HepG2 (cell line): ENCODE data around the gene SMAD3. TPM values are rescaled to one million over a fixed set of nuclear protein-coding genes. Genes with fewer than 3 reads are reported as not detected.

ENCODE experiments used
- ATAC-seq: fragments of 200-7000 bp; cut with Tn5 transposase; 3 replicates; pipeline ENCODE4 v1.9.1; 2020; ENCODE audit warnings: mild to moderate bottlenecking, moderate library complexity
- BruUV-seq: library from RNA; stranded (reverse); fragments of 400-500 nt; replicated peaks from 2 replicates; lab custom pipeline; 2021; lab: Mats Ljungman, UMichigan
- CTCF ChIA-PET: fragments of 300-600 bp; formaldehyde crosslinking; extraction: SDS; loops from one replicate; lab custom pipeline; 2021; ENCODE audit warnings: low total read pairs, inconsistent platforms, low intra/inter-chr PET ratio; lab: Yijun Ruan, JAX
- POLR2A ChIA-PET: fragments of 350-600 bp; sonication (Branson Sonifier 250); formaldehyde crosslinking; loops from one replicate; lab custom pipeline; 2020; ENCODE audit warnings: antibody characterized with exemption, inconsistent platforms; lab: Yijun Ruan, JAX
- DNase-seq: peaks from one replicate; pipeline ENCODE4 v3.0.0-alpha.2; 2015; ENCODE audit warnings: low spot score
- FAIRE-seq: peaks from 3 replicates; lab custom pipeline; 2011; peaks lifted over from hg19 to GRCh38; lab: Jason Lieb, UNC
- H2AFZ ChIP-seq: one replicate; pipeline ENCODE4 v1.6.1; 2011; ENCODE audit warnings: low read length, inconsistent platforms
- H3K27ac ChIP-seq: fragments of 300-600 bp; 3 replicates; pipeline ENCODE4 v1.8.0; 2011; ENCODE audit warnings: mixed run types, mild to moderate bottlenecking, mixed read lengths, low read length, inconsistent platforms; ENCODE audit not compliant: insufficient read depth; ENCODE audit errors: extremely low read length
- H3K27me3 ChIP-seq, 2 experiments: fragments of 200-600 bp in 1 of 2; 2 replicates in 1 of 2; 3 replicates in 1 of 2; pipeline versions ENCODE4 v1.6.0 to v1.8.0; 2011; ENCODE audit warnings: low read length in 2 of 2, mild to moderate bottlenecking in 2 of 2, moderate library complexity in 2 of 2, inconsistent platforms in 1 of 2; ENCODE audit not compliant: insufficient read depth in 2 of 2, control insufficient read depth in 1 of 2
- H3K36me3 ChIP-seq, 2 experiments: fragments of 200-600 bp in 1 of 2; replicated peaks in 1 of 2; 2 replicates in 1 of 2; 3 replicates in 1 of 2; pipeline versions ENCODE4 v1.5.1 to v1.8.0; 2011; ENCODE audit warnings: low read length in 2 of 2, inconsistent platforms in 1 of 2; ENCODE audit not compliant: insufficient read depth in 2 of 2, control insufficient read depth in 1 of 2
- H3K4me1 ChIP-seq: 2 replicates; pipeline ENCODE4 v1.5.1; 2012; ENCODE audit warnings: low read length, inconsistent platforms; ENCODE audit not compliant: insufficient read depth
- H3K4me2 ChIP-seq: 2 replicates; pipeline ENCODE4 v1.6.0; 2011; ENCODE audit warnings: low read depth, low read length, inconsistent platforms
- H3K4me3 ChIP-seq, 3 experiments: fragments of 200-600 bp in 1 of 3; sonication (generic), shearing (Covaris generic) in 1 of 3; replicated peaks in 1 of 3; 2 replicates each; pipeline ENCODE4 v1.5.1; 2011 to 2016; ENCODE audit warnings: low read length in 3 of 3, inconsistent platforms in 2 of 3, low read depth in 2 of 3, mild to moderate bottlenecking in 2 of 3, control low read depth in 1 of 3, mixed read lengths in 1 of 3; ENCODE audit not compliant: insufficient read depth in 1 of 3
- H3K79me2 ChIP-seq: one replicate; pipeline ENCODE4 v1.6.1; 2011; ENCODE audit warnings: low read length, inconsistent platforms; ENCODE audit not compliant: insufficient read depth
- H3K9ac ChIP-seq: 2 replicates; pipeline ENCODE4 v1.6.0; 2011; ENCODE audit warnings: mild to moderate bottlenecking, low read depth, low read length, inconsistent platforms; ENCODE audit not compliant: insufficient read depth
- H3K9me3 ChIP-seq: 2 replicates; pipeline ENCODE4 v1.5.1; 2012; ENCODE audit warnings: mild to moderate bottlenecking, low read length
- H4K20me1 ChIP-seq: 2 replicates; pipeline ENCODE4 v1.6.0; 2011; ENCODE audit warnings: inconsistent platforms, mild to moderate bottlenecking, low read length, moderate library complexity; ENCODE audit not compliant: insufficient read depth
- ARID4A ChIP-seq: sonication (generic); formaldehyde crosslinking; IDR thresholded peaks from 2 replicates; pipeline ENCODE4 v1.5.0; 2020; ENCODE audit warnings: mild to moderate bottlenecking, missing genetic modification reagents, borderline replicate concordance
- DMTF1 ChIP-seq: sonication (generic); formaldehyde crosslinking; IDR thresholded peaks from 2 replicates; pipeline ENCODE4 v1.4.0; 2020; ENCODE audit warnings: mild to moderate bottlenecking, missing genetic modification reagents
- EP300 ChIP-seq, 3 experiments: sonication (generic) in 1 of 3; formaldehyde crosslinking in 1 of 3; IDR thresholded peaks; 2 replicates each; pipeline versions ENCODE4 v1.5.1 to v1.6.1; 2011 to 2020; ENCODE audit warnings: low read depth in 2 of 3, low read length in 2 of 3, borderline replicate concordance in 1 of 3, improper control_type of control experiment in 1 of 3, mild to moderate bottlenecking in 1 of 3, missing genetic modification reagents in 1 of 3, moderate library complexity in 1 of 3
- ETV5 ChIP-seq: IDR thresholded peaks from 2 replicates; pipeline ENCODE4 v1.6.1; 2018; ENCODE audit warnings: missing biosample characterization, missing genetic modification reagents, inconsistent platforms, borderline replicate concordance
- FOXO1 ChIP-seq: sonication (generic); formaldehyde crosslinking; IDR thresholded peaks from 2 replicates; pipeline ENCODE4 v1.4.0; 2020; ENCODE audit warnings: missing genetic modification reagents
- HIC2 ChIP-seq: sonication (generic); formaldehyde crosslinking; IDR thresholded peaks from 2 replicates; pipeline ENCODE4 v1.9.0; 2022; ENCODE audit warnings: low read depth, missing genetic modification reagents
- HNF4G ChIP-seq, 2 experiments: sonication (generic) in 1 of 2; formaldehyde crosslinking in 1 of 2; IDR thresholded peaks; 2 replicates each; pipeline versions ENCODE4 v1.4.0 to v1.6.1; 2011 to 2020; ENCODE audit warnings: borderline replicate concordance in 2 of 2, low read depth in 2 of 2, mild to moderate bottlenecking in 2 of 2, low read length in 1 of 2, missing genetic modification reagents in 1 of 2, moderate library complexity in 1 of 2
- RARA ChIP-seq: IDR thresholded peaks from 2 replicates; pipeline ENCODE4 v1.6.1; 2016; ENCODE audit warnings: missing genetic modification reagents, missing compliant biosample characterization
- SP4 ChIP-seq: sonication (generic); formaldehyde crosslinking; IDR thresholded peaks from 2 replicates; pipeline ENCODE4 v1.8.1; 2023; ENCODE audit warnings: mild to moderate bottlenecking, missing genetic modification reagents
- WIZ ChIP-seq: sonication (generic); formaldehyde crosslinking; IDR thresholded peaks from 2 replicates; pipeline ENCODE4 v1.5.1; 2020; ENCODE audit warnings: mild to moderate bottlenecking, missing genetic modification reagents
- ZNF317 ChIP-seq: sonication (generic); formaldehyde crosslinking; IDR thresholded peaks from 2 replicates; pipeline ENCODE4 v1.5.0; 2020; ENCODE audit warnings: mild to moderate bottlenecking, missing genetic modification reagents
- ZNF784 ChIP-seq: sonication (generic); formaldehyde crosslinking; IDR thresholded peaks from 2 replicates; pipeline ENCODE4 v1.5.1; 2020; ENCODE audit warnings: missing genetic modification reagents, mild to moderate bottlenecking, borderline replicate concordance
- WGBS: methylation state at CpG from one replicate; pipeline ENCODE4 v1.1.6; 2017; ENCODE audit warnings: low lambda C conversion rate; 5-methylcytosine and 5-hydroxymethylcytosine counted together
- in situ Hi-C: cut with HindIII; loops from 2 replicates; pipeline ENCODE4 v1.10.0; 2017; ENCODE audit warnings: low pct_unique_long_range_greater_than_20kb; ENCODE audit not compliant: extremely low pct_ligation_motif_present
- intact Hi-C: fragments of 100-400 bp; cut with micrococcal nuclease; formaldehyde crosslinking; loops from one replicate; pipeline ENCODE4 v1.10.0; 2022; ENCODE audit not compliant: unreplicated experiment
- polyA plus RNA-seq, 8 experiments: library from polyadenylated mRNA; depleted of rRNA in 3 of 8; stranded (reverse) in 7 of 8; unstranded in 1 of 8; fragments of >200 nt; fragmentation: Illumina TruSeq in 4 of 8; extraction: Trizol in 4 of 8; gene quantifications; 2 replicates each; pipeline versions ENCODE4 v1.2.1 to v1.2.3, GENCODE V29; 2011 to 2016; ENCODE audit warnings: low read depth in 4 of 8, missing spikeins in 1 of 8, mixed read lengths in 1 of 8; ENCODE audit not compliant: insufficient read depth in 1 of 8
- total RNA-seq, 5 experiments: library from RNA; depleted of rRNA; stranded (reverse); fragments of >200 nt; fragmentation: Illumina TruSeq; extraction: Trizol; gene quantifications; 2 replicates each; pipeline ENCODE4 v1.2.3, GENCODE V29; 2016; ENCODE audit warnings: low read depth in 1 of 5

Gene SMAD3
- total and polyA plus RNA-seq, 2 of the 13 experiments (the other 11 are each of a cell fraction or from before 2014, with no cell fraction given): 8.6 to 56.3 TPM

- intact Hi-C loops (no loop called here), in situ Hi-C loops (no loop called here)
- ATAC-seq (peak; percentile 57), DNase-seq (no peak), FAIRE-seq (no peak)
- 69% methylated on average over 7 of the region's 7 CpGs for WGBS
- Histone ChIP-seq H2AFZ (no peak overlapping the region), H3K4me1 (no peaks in the 10 kb centered on the region; the same call in none of the 2 replicates), H4K20me1 (no peaks in the 10 kb centered on the region; the same call in 1 of the 2 replicates), H3K4me2 (peak overlapping the region; percentile 20; the same call in 1 of the 2 replicates), H3K9ac (no peak overlapping the region), H3K79me2 (no peaks in the 10 kb centered on the region), H3K9me3 (no peaks in the 10 kb centered on the region), H3K4me3 (no peak overlapping the region), H3K27me3 (no peaks in the 10 kb centered on the region), H3K27ac (no peak overlapping the region), H3K36me3 (peaks cover 0 to 10% of the 10 kb centered on the region in 2 experiments; a peak in 2 of 5 replicates)
- POLR2A ChIA-PET: interaction anchor here (3.2 to 12.1 kb wide), 2 partner anchors 12 to 19 kb away, joined by 20 to 248 read pairs; partner anchors contain the start of gene SMAD3
- CTCF ChIA-PET: no interaction called here
- BruUV-seq: no TSS peak
- no peak for TF ChIP-seq RARA (CRISPR knock-in tag)
- no peak for TF ChIP-seq DMTF1
- no peak for TF ChIP-seq WIZ
- TF ChIP-seq SP4 (CRISPR knock-in tag): no peak
- 0 out of 2 replicates have a peak, but pooled peaks have one; percentile 24 for TF ChIP-seq ZNF317 (CRISPR knock-in tag)
- TF ChIP-seq HIC2 (CRISPR knock-in tag): no peak
- no peak for TF ChIP-seq ZNF784
- 0 out of 2 replicates have a peak, but pooled peaks have one; percentile 17 for TF ChIP-seq HNF4G (IDR thresholded peaks at IDR 0.05; ENCODE audit: borderline replicate concordance, low read depth, low read length)
- TF ChIP-seq HNF4G (CRISPR knock-in tag; IDR thresholded peaks at IDR 0.05; ENCODE audit: borderline replicate concordance, low read depth): 0 out of 2 replicates have a peak, but pooled peaks have one; percentile 10
- no peak for TF ChIP-seq ETV5 (CRISPR knock-in tag)
- TF ChIP-seq FOXO1 (CRISPR knock-in tag): no peak
- TF ChIP-seq ARID4A: peak; percentile 22; the same call in 1 of the 2 replicates
- no peak for TF ChIP-seq EP300 (IDR thresholded peaks at IDR 0.05; ENCODE audit: low read depth in 2 of 2, low read length in 2 of 2)
- no peak for TF ChIP-seq EP300 (CRISPR knock-in tag; IDR thresholded peaks at IDR 0.05; ENCODE audit: borderline replicate concordance)
Observed at GRCh38 chr15:67042551-67043142, 22.8 kb upstream of the SMAD3 start.
